Activated CD4-positive, CD25-positive, alpha-beta regulatory T cell treated with anti-CD3 and anti-CD28 coated beads, Interleukin-2, amount 50 U/mL, for 72 hours (primary cell): ENCODE data around the gene NR1I2.

Experiments used
- DNase-seq: peaks from one replicate; pipeline ENCODE4 v3.0.0; 2021

Gene NR1I2

GRCh38 chr3:119825820-119826219, 43.9 kb downstream of the NR1I2 start:
- no peak for DNase-seq

- DNase-seq = no peak
Measured at GRCh38 chr3:119826711-119827608, 45.1 kb downstream of the NR1I2 start.

GRCh38 chr3:119829420-119829819, 47.5 kb downstream of the NR1I2 start:
- no peak for DNase-seq

- no peak for DNase-seq
Measured at GRCh38 chr3:119831022-119831421, 49.1 kb downstream of the NR1I2 start.

- no peak for DNase-seq
Measured at GRCh38 chr3:119831941-119832371, 50.1 kb downstream of the NR1I2 start.

- DNase-seq = no peak
Measured at GRCh38 chr3:119834754-119835370, 53.0 kb downstream of the NR1I2 start.

GRCh38 chr3:119835556-119835955, 53.7 kb downstream of the NR1I2 start:
- no peak for DNase-seq

- no peak for DNase-seq
Measured at GRCh38 chr3:119841808-119842471, 60.0 kb downstream of the NR1I2 start.

GRCh38 chr3:119849126-119849525, 67.2 kb downstream of the NR1I2 start:
- no peak for DNase-seq

- DNase-seq = no peak
Measured at GRCh38 chr3:119856695-119857094, 74.8 kb downstream of the NR1I2 start.

- DNase-seq = no peak
Measured at GRCh38 chr3:119858957-119859356, 77.1 kb downstream of the NR1I2 start.

GRCh38 chr3:119859728-119860127, 77.8 kb downstream of the NR1I2 start:
- DNase-seq = no peak

GRCh38 chr3:119861681-119862080, 79.8 kb downstream of the NR1I2 start:
- DNase-seq = no peak

GRCh38 chr3:119862616-119863015, 80.7 kb downstream of the NR1I2 start:
- no peak for DNase-seq

- DNase-seq = no peak
Measured at GRCh38 chr3:119864476-119864875, 82.6 kb downstream of the NR1I2 start.
